BLaER1 (cell line): ENCODE results near the gene BNIP5.

Experiments used
- H3K27ac ChIP-seq: shearing (Covaris generic); formaldehyde crosslinking; 2 replicates; pipeline ENCODE4 v1.8.1; 2022
- H3K27me3 ChIP-seq: shearing (Covaris generic); formaldehyde crosslinking; 2 replicates; pipeline ENCODE4 v1.8.1; 2022
- H3K36me3 ChIP-seq: shearing (Covaris generic); formaldehyde crosslinking; 2 replicates; pipeline ENCODE4 v1.8.1; 2022
- H3K4me1 ChIP-seq: shearing (Covaris generic); formaldehyde crosslinking; 2 replicates; pipeline ENCODE4 v1.8.1; 2022
- H3K4me2 ChIP-seq: shearing (Covaris generic); formaldehyde crosslinking; 2 replicates; pipeline ENCODE4 v1.8.1; 2022
- H3K4me3 ChIP-seq: shearing (Covaris generic); formaldehyde crosslinking; 2 replicates; pipeline ENCODE4 v1.8.1; 2022
- H3K9ac ChIP-seq: shearing (Covaris generic); formaldehyde crosslinking; 2 replicates; pipeline ENCODE4 v1.8.1; 2022
- H3K9me3 ChIP-seq: shearing (Covaris generic); formaldehyde crosslinking; 2 replicates; pipeline ENCODE4 v1.8.1; 2022
- H4K20me1 ChIP-seq: shearing (Covaris generic); formaldehyde crosslinking; 2 replicates; pipeline ENCODE4 v1.8.1; 2022
- Cebpa-rat ChIP-seq: shearing (Covaris generic); IDR thresholded peaks from 2 replicates; pipeline ENCODE4 v1.8.1; 2022

The BNIP5 gene

DNA sequence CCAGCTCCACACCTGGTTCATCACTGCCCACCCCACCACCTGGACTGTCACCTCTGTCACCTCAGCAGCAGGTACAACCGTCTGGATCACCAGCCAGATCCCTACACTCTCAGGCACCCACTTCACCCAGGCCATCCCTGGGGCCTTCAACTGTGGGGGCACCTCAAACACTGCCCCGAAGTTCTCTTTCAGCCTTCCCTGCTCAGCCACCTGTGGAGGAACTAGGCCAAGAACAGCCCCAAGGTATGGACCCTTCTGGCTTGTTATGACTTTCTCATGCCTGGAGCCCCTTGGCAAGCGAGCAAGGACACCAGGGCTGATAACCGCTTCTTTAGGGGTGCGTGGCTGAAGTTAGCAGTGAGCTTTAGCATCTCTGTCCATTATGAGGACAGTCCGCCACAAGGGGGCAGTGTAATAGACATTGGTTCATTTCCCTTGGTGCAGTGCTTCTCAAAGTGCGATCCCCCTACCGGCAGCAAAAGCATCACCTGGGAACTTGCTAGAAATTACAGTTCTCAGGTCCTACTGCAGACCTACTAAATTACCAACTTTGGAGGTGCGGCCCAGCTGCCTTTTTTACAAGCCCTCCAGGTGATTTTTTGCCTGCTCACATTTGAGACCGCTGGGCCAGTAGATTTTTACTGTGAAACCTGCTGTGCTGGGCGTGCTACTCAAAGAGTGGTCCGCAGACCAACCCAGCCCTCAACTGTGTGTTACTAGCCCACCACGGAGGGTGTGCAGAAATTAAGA is 34.3 kb downstream of the BNIP5 start:
- Histone ChIP-seq H3K4me1 (peaks cover 23% of the 10 kb centered on the region), H3K27me3 (no peaks in the 10 kb centered on the region), H3K27ac (no peak overlapping the region), H3K4me3 (no peak overlapping the region), H3K4me2 (peak overlapping the region; percentile 3; the same call in 1 of the 2 replicates), H3K9ac (no peak overlapping the region), H3K9me3 (no peaks in the 10 kb centered on the region), H4K20me1 (no peaks in the 10 kb centered on the region), H3K36me3 (no peaks in the 10 kb centered on the region)
- no peak for TF ChIP-seq Cebpa-rat

DNA sequence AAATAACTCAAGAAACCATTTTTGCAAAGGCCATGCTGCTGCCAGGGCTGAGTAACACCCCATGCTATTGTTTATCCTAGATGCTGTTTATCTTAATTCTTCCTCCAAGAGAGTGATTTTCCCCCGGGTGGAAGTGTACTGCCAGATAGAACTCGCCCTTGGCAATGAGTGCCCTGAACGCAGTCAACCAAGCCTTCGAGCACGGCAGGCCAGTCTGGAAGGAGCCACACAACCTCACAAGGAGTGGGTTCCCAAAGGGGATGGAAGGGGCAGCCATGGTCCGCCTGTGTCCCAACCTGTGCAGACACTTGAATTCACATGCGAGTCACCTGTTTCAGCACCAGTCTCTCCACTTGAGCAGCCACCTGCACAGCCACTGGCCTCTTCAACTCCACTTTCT is 34.9 kb downstream of the BNIP5 start:
- H3K27me3 ChIP-seq, result no peaks in the 10 kb centered on the region

DNA sequence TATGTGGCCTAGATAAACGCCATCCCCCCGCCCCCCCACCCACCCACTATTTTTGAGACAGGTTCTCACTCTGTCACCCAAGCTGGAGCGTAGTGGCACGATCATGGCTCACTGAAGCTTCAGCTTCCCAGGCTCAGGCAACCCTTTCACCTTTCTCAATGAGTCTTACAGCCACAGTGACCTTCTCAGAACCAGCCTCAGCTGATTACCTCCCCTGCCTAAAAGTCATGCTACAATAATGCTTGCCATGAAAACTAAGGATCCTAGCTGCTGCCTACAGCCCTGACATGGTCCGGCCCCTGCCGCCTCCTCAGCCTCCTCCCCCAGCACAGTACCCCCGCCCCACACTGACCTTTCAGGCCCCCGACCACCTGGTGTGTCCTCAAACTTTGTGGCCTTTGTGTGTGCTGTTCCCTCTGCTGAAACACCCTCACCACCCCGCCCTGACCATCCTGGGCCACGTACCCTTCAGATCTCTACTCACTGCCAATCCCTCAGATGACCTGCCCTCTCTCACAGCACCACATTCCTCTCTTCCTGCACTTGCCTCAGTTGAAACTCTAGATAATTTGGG is 35.5 kb downstream of the BNIP5 start:
- H3K27ac ChIP-seq, result no peak overlapping the region
- H3K27me3 ChIP-seq, result no peaks in the 10 kb centered on the region
- no peaks in the 10 kb centered on the region for H3K9me3 ChIP-seq
- peaks cover 19% of the 10 kb centered on the region for H3K4me1 ChIP-seq
- no peak overlapping the region for H3K4me3 ChIP-seq
- H3K4me2 ChIP-seq, result no peak overlapping the region
- TF ChIP-seq Cebpa-rat, result no peak
- no peak overlapping the region for H3K9ac ChIP-seq
- no peaks in the 10 kb centered on the region for H3K36me3 ChIP-seq
- no peaks in the 10 kb centered on the region for H4K20me1 ChIP-seq

More for the DNA sequence above, 34.9 kb downstream of the BNIP5 start:
- Histone ChIP-seq H3K4me2 (no peak overlapping the region), H3K27ac (no peak overlapping the region), H3K4me1 (peaks cover 23% of the 10 kb centered on the region), H3K9me3 (no peaks in the 10 kb centered on the region), H3K9ac (no peak overlapping the region), H4K20me1 (no peaks in the 10 kb centered on the region), H3K36me3 (no peaks in the 10 kb centered on the region), H3K4me3 (no peak overlapping the region)
- no peak for TF ChIP-seq Cebpa-rat

DNA sequence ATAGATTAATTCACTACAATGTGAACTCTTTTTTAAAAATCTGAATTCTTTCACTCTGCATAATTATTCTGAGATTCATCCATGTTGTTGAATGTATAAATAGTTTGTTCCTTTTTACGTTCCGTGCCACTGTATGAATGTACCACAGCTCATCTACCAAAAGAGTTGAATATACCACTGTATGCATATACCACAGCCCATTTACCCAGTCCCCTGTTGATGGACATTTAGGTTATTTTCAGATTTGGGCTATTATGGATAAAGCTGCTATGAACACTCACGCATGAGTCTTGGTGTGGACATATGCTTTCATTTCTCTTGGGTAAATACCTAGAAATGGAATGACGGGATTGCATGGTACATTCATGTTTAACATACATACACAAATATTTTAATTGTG is 38.7 kb downstream of the BNIP5 start:
- Histone ChIP-seq H3K4me1 (peaks cover 24% of the 10 kb centered on the region), H3K27me3 (no peaks in the 10 kb centered on the region), H3K9me3 (no peaks in the 10 kb centered on the region), H3K9ac (no peak overlapping the region), H3K27ac (no peak overlapping the region), H3K4me2 (no peak overlapping the region), H4K20me1 (no peaks in the 10 kb centered on the region), H3K4me3 (no peak overlapping the region), H3K36me3 (no peaks in the 10 kb centered on the region)
- no peak for TF ChIP-seq Cebpa-rat

DNA sequence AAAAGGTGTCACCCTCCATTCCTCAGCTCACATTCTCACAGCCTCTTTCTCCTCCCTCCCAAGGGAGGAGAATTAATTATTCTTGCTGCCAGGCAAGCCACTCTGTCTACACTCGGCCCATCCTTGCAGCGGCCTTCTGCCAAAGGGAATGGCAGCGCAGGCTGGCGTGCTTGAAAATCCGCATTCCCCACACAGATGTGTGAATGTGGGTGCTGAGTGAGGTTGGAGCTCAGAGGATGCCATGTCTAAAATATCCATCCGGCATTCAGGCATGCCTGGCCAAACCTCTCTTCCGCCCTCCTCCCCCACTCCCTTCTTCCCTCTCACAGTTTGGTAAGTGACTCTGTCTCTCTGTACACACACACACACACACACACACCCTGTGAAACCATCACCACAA is 39.2 kb downstream of the BNIP5 start:
- no peaks in the 10 kb centered on the region for H3K36me3 ChIP-seq
- TF ChIP-seq Cebpa-rat, result no peak
- no peaks in the 10 kb centered on the region for H4K20me1 ChIP-seq
- no peaks in the 10 kb centered on the region for H3K9me3 ChIP-seq
- peaks cover 19% of the 10 kb centered on the region for H3K4me1 ChIP-seq
- no peak overlapping the region for H3K9ac ChIP-seq
- H3K27ac ChIP-seq, result no peak overlapping the region
- no peak overlapping the region for H3K4me2 ChIP-seq
- no peaks in the 10 kb centered on the region for H3K27me3 ChIP-seq
- no peak overlapping the region for H3K4me3 ChIP-seq

DNA sequence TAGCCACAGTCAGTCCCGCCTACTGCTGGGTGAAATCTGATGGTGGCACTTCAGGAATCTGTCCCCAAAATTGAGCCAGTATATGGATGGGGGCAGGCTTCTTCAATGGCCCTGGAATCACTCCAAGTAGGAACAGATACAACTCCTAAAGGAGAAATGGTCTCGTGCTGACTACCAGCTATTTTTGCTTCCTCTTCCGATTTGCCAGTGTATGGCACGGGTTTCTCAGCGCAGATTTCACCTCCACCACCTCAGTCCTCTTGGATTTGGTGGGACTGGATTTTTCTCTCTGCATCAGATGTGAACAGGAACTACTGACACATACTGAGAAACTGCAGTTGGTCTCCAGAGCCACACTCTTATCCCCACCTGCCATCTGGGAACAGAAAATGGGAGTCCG is 39.6 kb downstream of the BNIP5 start:
- no peak overlapping the region for H3K9ac ChIP-seq
- H3K4me2 ChIP-seq, result no peak overlapping the region
- H3K27ac ChIP-seq, result no peak overlapping the region

DNA sequence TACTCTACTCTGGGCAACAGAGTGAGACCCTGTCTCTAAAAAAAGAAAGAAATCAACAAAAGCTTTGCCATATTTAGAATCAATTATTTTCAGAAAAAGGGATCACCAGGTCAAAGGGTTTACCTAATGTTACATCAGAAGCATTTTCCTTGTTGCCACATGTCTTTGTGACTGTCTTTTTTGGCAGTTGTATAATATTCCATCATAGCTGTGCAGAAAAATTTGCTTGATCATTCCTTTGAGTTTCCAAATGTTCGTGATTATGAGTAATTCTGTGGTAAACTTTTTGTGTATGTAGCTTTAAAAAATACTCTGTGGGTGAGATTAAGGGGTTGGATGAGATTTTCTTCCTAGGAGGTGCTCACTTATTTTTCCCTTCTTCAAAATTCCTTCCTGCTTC is 40.4 kb downstream of the BNIP5 start:
- Histone ChIP-seq H3K9me3 (no peaks in the 10 kb centered on the region), H4K20me1 (no peaks in the 10 kb centered on the region), H3K4me2 (no peak overlapping the region), H3K27me3 (no peaks in the 10 kb centered on the region), H3K36me3 (no peaks in the 10 kb centered on the region), H3K27ac (no peak overlapping the region), H3K4me3 (no peak overlapping the region), H3K4me1 (peaks cover 12% of the 10 kb centered on the region), H3K9ac (no peak overlapping the region)
- no peak for TF ChIP-seq Cebpa-rat

More for the DNA sequence above, 39.6 kb downstream of the BNIP5 start:
- Histone ChIP-seq H3K9me3 (no peaks in the 10 kb centered on the region), H4K20me1 (no peaks in the 10 kb centered on the region), H3K27me3 (no peaks in the 10 kb centered on the region), H3K36me3 (no peaks in the 10 kb centered on the region), H3K4me3 (no peak overlapping the region), H3K4me1 (peaks cover 15% of the 10 kb centered on the region)
- TF ChIP-seq Cebpa-rat, result no peak

DNA sequence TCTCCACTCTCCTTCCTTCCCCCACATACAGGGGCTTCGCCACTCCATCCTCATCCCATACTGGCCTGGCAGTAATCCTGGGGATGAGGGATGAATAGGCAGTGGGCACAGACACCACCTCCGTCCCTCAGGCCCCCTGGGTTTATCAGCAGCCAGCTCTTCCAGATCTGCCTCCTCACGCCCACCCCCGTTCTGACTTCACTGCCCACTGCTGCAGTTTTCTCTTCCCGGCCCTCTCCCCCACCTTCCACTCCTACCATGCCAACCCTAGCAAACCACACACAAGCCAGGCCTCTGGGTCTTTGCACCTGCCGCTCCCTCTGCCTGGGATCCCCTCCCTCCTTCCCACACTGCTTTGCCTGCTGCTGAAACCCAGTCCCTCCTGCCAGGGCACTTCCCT is 44.5 kb downstream of the BNIP5 start:
- TF ChIP-seq Cebpa-rat, result no peak
- H3K4me2 ChIP-seq, result no peak overlapping the region

DNA sequence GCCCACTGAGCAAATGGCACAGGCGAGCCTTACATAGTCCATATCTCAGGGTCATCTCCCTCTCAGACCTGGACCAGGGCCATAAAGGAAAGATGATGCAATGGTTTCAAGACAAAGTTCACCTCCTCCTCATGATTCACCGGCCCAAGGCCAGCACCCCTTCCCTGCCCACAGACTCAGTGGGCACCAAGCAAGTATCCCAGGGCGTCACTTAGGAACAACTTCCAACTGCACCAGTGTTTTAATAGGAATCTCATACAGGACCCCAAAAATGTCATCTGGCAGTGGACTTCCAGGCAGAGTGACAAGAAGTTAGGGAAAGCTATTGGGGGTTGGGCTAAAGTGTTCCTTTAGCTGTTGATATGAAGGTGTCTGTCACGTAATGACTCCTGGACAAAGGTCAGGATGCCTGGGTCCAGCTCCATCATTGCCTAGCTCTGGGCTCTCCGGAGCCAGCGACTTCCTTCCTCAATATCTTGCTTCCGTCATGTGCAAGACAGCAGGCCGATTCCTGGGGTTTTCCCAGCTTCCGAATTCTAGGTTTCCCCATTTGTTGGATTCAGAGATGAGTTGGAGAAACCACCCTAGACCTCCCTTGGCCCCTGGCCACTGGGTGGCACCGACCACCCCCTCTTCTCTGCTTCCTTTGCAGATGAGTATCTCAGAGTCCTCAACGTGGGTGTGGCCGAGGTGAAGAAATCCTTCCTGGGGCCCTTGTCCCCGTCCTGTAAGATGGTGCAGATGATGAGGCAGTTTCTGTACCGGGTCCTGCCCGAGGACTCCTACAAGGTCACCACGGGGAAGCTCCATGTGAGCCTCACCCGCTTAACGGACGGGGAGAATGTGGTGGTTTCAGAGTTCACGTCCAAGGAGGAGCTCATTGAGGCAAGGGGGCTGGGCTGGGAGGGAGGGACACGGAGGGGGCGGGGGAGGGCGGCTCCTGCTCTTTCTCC is 45.7 kb downstream of the BNIP5 start:
- Histone ChIP-seq H4K20me1 (no peaks in the 10 kb centered on the region), H3K27ac (no peak overlapping the region), H3K4me3 (no peak overlapping the region), H3K4me1 (peaks cover 18% of the 10 kb centered on the region), H3K36me3 (no peaks in the 10 kb centered on the region), H3K9ac (no peak overlapping the region), H3K9me3 (no peaks in the 10 kb centered on the region), H3K4me2 (no peak overlapping the region), H3K27me3 (no peaks in the 10 kb centered on the region)
- no peak for TF ChIP-seq Cebpa-rat

More for the DNA sequence above, 44.5 kb downstream of the BNIP5 start:
- H3K36me3 ChIP-seq, result no peaks in the 10 kb centered on the region
- H3K4me1 ChIP-seq, result peaks cover 18% of the 10 kb centered on the region
- H3K9ac ChIP-seq, result no peak overlapping the region
- no peak overlapping the region for H3K4me3 ChIP-seq
- no peaks in the 10 kb centered on the region for H4K20me1 ChIP-seq
- H3K27me3 ChIP-seq, result no peaks in the 10 kb centered on the region
- no peaks in the 10 kb centered on the region for H3K9me3 ChIP-seq
- no peak overlapping the region for H3K27ac ChIP-seq
